BLaER1 treated with 17β-estradiol and CSF1 and Interleukin-3, amounts not matched to agents 10 nM and 100 nM (cell line): Measurements from ENCODE around the gene SMPD4.
"Not testable (repeated sequence)": the region's sequence is repeated elsewhere in the genome, so short reads cannot be mapped to it uniquely, and the experiment has no call there.

Experiments
- H3K27ac ChIP-seq, 11 experiments: shearing (Covaris generic); formaldehyde crosslinking; 2 replicates each; pipeline ENCODE4 v1.8.1; 2022
- H3K27me3 ChIP-seq, 11 experiments: shearing (Covaris generic); formaldehyde crosslinking; 2 replicates each; pipeline ENCODE4 v1.8.1; 2022
- H3K36me3 ChIP-seq, 11 experiments: shearing (Covaris generic); formaldehyde crosslinking; 2 replicates each; pipeline ENCODE4 v1.8.1; 2022
- H3K4me1 ChIP-seq, 10 experiments: shearing (Covaris generic); formaldehyde crosslinking; 2 replicates each; pipeline ENCODE4 v1.8.1; 2022
- H3K4me2 ChIP-seq, 11 experiments: shearing (Covaris generic); formaldehyde crosslinking; 2 replicates each; pipeline ENCODE4 v1.8.1; 2022
- H3K4me3 ChIP-seq, 10 experiments: shearing (Covaris generic); formaldehyde crosslinking; 2 replicates each; pipeline ENCODE4 v1.8.1; 2022
- H3K9ac ChIP-seq, 11 experiments: shearing (Covaris generic); formaldehyde crosslinking; 2 replicates each; pipeline ENCODE4 v1.8.1; 2022
- H3K9me3 ChIP-seq, 11 experiments: shearing (Covaris generic); formaldehyde crosslinking; replicated peaks in 1 of 11; 2 replicates each; pipeline ENCODE4 v1.8.1; 2022
- H4K20me1 ChIP-seq, 11 experiments: shearing (Covaris generic); formaldehyde crosslinking; 2 replicates each; pipeline ENCODE4 v1.8.1; 2022
- Cebpa-rat ChIP-seq, 11 experiments: shearing (Covaris generic); IDR thresholded peaks; 2 replicates each; pipeline ENCODE4 v1.8.1; 2022

SMPD4 gene

GRCh38 chr2:130152816-130153595 lies 28.4 kb downstream of the SMPD4 start:
- no peaks in the 10 kb centered on the region for H3K27me3 ChIP-seq
- TF ChIP-seq Cebpa-rat (IDR thresholded peaks at IDR 0.05) = no peak
- peaks cover 0 to 47% (median 29%) of the 10 kb centered on the region in 11 experiments; a peak in 18 of 22 replicates for H4K20me1 ChIP-seq
- H3K4me2 ChIP-seq = no peak overlapping the region
- peaks cover 34 to 56% (median 48%) of the 10 kb centered on the region in 11 experiments for H3K36me3 ChIP-seq
- peaks cover 16 to 35% (median 27%) of the 10 kb centered on the region in 10 experiments for H3K4me1 ChIP-seq
- no peak overlapping the region for H3K4me3 ChIP-seq
- H3K27ac ChIP-seq = no peak overlapping the region
- H3K9me3 ChIP-seq = no peaks in the 10 kb centered on the region
- H3K9ac ChIP-seq = no peak overlapping the region

GRCh38 chr2:130152136-130152815 lies 29.1 kb downstream of the SMPD4 start:
- Histone ChIP-seq H3K4me1 (peaks cover 9 to 30% (median 20%) of the 10 kb centered on the region in 10 experiments), H4K20me1 (peaks cover 0 to 40% (median 22%) of the 10 kb centered on the region in 11 experiments; a peak in 18 of 22 replicates), H3K36me3 (peaks cover 34 to 56% (median 48%) of the 10 kb centered on the region in 11 experiments)
- not testable (repeated sequence) for H3K4me3 ChIP-seq, H3K27me3 ChIP-seq, H3K4me2 ChIP-seq, H3K9ac ChIP-seq, H3K9me3 ChIP-seq, H3K27ac ChIP-seq

GRCh38 chr2:130151145-130151512 lies 30.3 kb downstream of the SMPD4 start:
- Histone ChIP-seq H4K20me1 (peaks cover 0 to 28% (median 11%) of the 10 kb centered on the region in 11 experiments; a peak in 11 of 22 replicates), H3K36me3 (peaks cover 34 to 55% (median 48%) of the 10 kb centered on the region in 11 experiments), H3K4me1 (peaks cover 0 to 18% (median 8%) of the 10 kb centered on the region in 10 experiments; a peak in 17 of 20 replicates)
- not testable (repeated sequence) for H3K4me3 ChIP-seq, H3K9me3 ChIP-seq, H3K9ac ChIP-seq, H3K27me3 ChIP-seq, H3K27ac ChIP-seq, H3K4me2 ChIP-seq

- H3K36me3 ChIP-seq = peaks cover 33 to 49% (median 43%) of the 10 kb centered on the region in 11 experiments
- no peaks in the 10 kb centered on the region for H3K9me3 ChIP-seq
- no peak overlapping the region for H3K27ac ChIP-seq
- peaks cover 0 to 2% (median 0%) of the 10 kb centered on the region in 11 experiments; a peak in 2 of 22 replicates for H3K27me3 ChIP-seq
- H3K4me2 ChIP-seq = no peak overlapping the region
- peaks cover 0 to 16% (median 5%) of the 10 kb centered on the region in 10 experiments; a peak in 7 of 20 replicates for H3K4me1 ChIP-seq
- H3K9ac ChIP-seq = no peak overlapping the region
- TF ChIP-seq Cebpa-rat (IDR thresholded peaks at IDR 0.05) = no peak
- no peak overlapping the region for H3K4me3 ChIP-seq
- peaks cover 0 to 23% (median 5%) of the 10 kb centered on the region in 11 experiments; a peak in 8 of 22 replicates for H4K20me1 ChIP-seq
Observed at GRCh38 chr2:130150181-130151144, 30.9 kb downstream of the SMPD4 start.

- not testable (repeated sequence) for H3K9ac ChIP-seq, H3K4me3 ChIP-seq, H3K9me3 ChIP-seq, H3K27ac ChIP-seq
- peak overlapping the region in 1 of 11 experiments; percentile 21; a peak in 1 of 22 replicates for H3K4me2 ChIP-seq
- H4K20me1 ChIP-seq = peaks cover 0 to 19% (median 0%) of the 10 kb centered on the region in 11 experiments; a peak in 5 of 22 replicates
- H3K27me3 ChIP-seq = peaks cover 7 to 19% (median 16%) of the 10 kb centered on the region in 11 experiments
- H3K36me3 ChIP-seq = peaks cover 16 to 29% (median 23%) of the 10 kb centered on the region in 11 experiments
- peaks cover 0 to 22% (median 8%) of the 10 kb centered on the region in 10 experiments; a peak in 14 of 20 replicates for H3K4me1 ChIP-seq
Observed at GRCh38 chr2:130148515-130148914, 32.9 kb downstream of the SMPD4 start.

GRCh38 chr2:130145006-130145414 lies 36.4 kb downstream of the SMPD4 start, which contains the start of gene CCDC74B:
TSS of gene CCDC74B (minus strand) at chr2:130145112. CDS start at chr2:130144996, 116 bp downstream.
- H3K9me3 ChIP-seq, H4K20me1 ChIP-seq, H3K36me3 ChIP-seq: not testable (repeated sequence)
- peak within 1 kb of the TSS; percentile 45 to 64 (median 54) for H3K4me3 ChIP-seq
- H3K27ac ChIP-seq = peak within 1 kb of the TSS in 1 of 11 experiments; percentile 48; a peak in 2 of 22 replicates
- peaks cover 0 to 36% (median 13%) of the 10 kb centered on the region in 10 experiments; a peak in 14 of 20 replicates for H3K4me1 ChIP-seq
- H3K27me3 ChIP-seq = peaks cover 13 to 31% (median 24%) of the 10 kb centered on the region in 11 experiments
- H3K4me2 ChIP-seq = peak within 1 kb of the TSS; percentile 67 to 88 (median 78)
- H3K9ac ChIP-seq = peak within 1 kb of the TSS in 9 of 11 experiments; percentile 23 to 60 (median 47); a peak in 9 of 22 replicates

GRCh38 chr2:130143266-130144039 lies 37.9 kb downstream of the SMPD4 start:
- not testable (repeated sequence) for H4K20me1 ChIP-seq, H3K9me3 ChIP-seq, H3K9ac ChIP-seq, H3K36me3 ChIP-seq, H3K27ac ChIP-seq
- Histone ChIP-seq H3K4me3 (peak overlapping the region in 3 of 10 experiments; percentile 38 to 56 (median 40); a peak in 7 of 20 replicates), H3K4me1 (peaks cover 0 to 26% (median 8%) of the 10 kb centered on the region in 10 experiments; a peak in 14 of 20 replicates), H3K4me2 (peak overlapping the region; percentile 16 to 82 (median 60); a peak in 20 of 22 replicates), H3K27me3 (peaks cover 13 to 31% (median 24%) of the 10 kb centered on the region in 11 experiments)

GRCh38 chr2:130142396-130143265 lies 38.8 kb downstream of the SMPD4 start:
- not testable (repeated sequence) for H3K9me3 ChIP-seq, H3K9ac ChIP-seq, H3K4me3 ChIP-seq, H4K20me1 ChIP-seq, H3K36me3 ChIP-seq, H3K27ac ChIP-seq
- peaks cover 13 to 31% (median 24%) of the 10 kb centered on the region in 11 experiments for H3K27me3 ChIP-seq
- peaks cover 0 to 19% (median 7%) of the 10 kb centered on the region in 10 experiments; a peak in 14 of 20 replicates for H3K4me1 ChIP-seq
- peak overlapping the region in 7 of 11 experiments; percentile 49 to 73 (median 60); a peak in 9 of 22 replicates for H3K4me2 ChIP-seq

GRCh38 chr2:130141645-130142370 lies 39.6 kb downstream of the SMPD4 start:
- H3K4me3 ChIP-seq = not testable (repeated sequence)
- peaks cover 0 to 19% (median 7%) of the 10 kb centered on the region in 10 experiments; a peak in 14 of 20 replicates for H3K4me1 ChIP-seq

GRCh38 chr2:130141002-130141401 lies 40.4 kb downstream of the SMPD4 start:
- peaks cover 13 to 31% (median 24%) of the 10 kb centered on the region in 11 experiments for H3K27me3 ChIP-seq
- not testable (repeated sequence) for H3K9ac ChIP-seq, H3K27ac ChIP-seq, H3K36me3 ChIP-seq, H3K4me3 ChIP-seq, H4K20me1 ChIP-seq, H3K9me3 ChIP-seq, H3K4me2 ChIP-seq
- peaks cover 0 to 19% (median 7%) of the 10 kb centered on the region in 10 experiments; a peak in 14 of 20 replicates for H3K4me1 ChIP-seq

More at GRCh38 chr2:130141645-130142370, 39.6 kb downstream of the SMPD4 start:
- H3K27ac ChIP-seq, H3K9ac ChIP-seq, H3K4me2 ChIP-seq, H3K9me3 ChIP-seq, H4K20me1 ChIP-seq, H3K36me3 ChIP-seq: not testable (repeated sequence)
- peaks cover 13 to 31% (median 24%) of the 10 kb centered on the region in 11 experiments for H3K27me3 ChIP-seq
